Measurements from ENCODE around the gene FLAD1. TPM values are rescaled to one million over a fixed set of nuclear protein-coding genes. Genes with fewer than 3 reads are reported as not detected.

Gene FLAD1
- total and polyA plus RNA-seq, 2 of the 8 experiments (the other 6 are each of a cell fraction or from before 2014, with no cell fraction given): 104 to 143 TPM

DNA sequence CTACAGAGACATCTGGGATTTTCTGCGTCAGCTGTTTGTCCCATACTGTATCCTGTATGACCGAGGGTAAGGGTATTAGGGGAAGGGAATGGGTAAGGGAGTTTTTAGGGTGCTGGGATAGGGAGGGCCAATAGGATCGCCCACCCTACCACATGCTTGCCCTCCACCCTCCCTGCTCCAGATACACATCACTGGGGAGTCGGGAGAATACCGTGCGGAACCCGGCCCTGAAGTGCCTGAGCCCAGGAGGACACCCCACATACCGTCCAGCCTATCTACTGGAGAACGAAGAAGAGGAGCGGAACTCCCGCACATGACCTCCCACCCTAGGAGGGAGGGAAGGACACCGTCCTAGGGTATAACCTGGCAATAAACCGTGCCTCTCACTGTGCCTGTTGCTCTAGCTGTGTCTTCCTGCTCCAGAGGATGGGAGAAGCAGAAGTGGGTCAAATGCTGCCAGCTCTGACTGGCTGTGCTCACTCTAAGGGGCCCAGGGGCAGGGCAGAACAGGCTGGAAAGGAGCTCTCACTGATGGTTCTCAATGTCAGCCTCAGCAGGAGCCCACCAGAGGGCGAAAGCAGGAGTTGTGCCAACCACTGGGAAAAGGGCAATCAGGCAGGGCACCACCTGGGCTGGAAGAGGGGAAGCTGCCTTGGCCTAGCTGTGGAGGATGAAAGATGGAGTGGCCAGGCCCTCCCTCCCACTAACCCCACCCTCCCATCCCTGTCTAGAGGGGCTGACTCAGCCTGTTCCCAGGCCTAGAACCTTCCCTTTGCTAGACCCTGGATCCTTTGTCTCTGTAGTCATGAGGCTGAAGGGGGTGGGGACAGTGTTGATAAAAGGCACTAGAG is 9.8 kb downstream of the FLAD1 start (continued):
- TF ChIP-seq RBBP5 (IDR thresholded peaks at IDR 0.05; ENCODE audit: borderline replicate concordance, low read depth, low read length) (no peak), RNF2 (IDR thresholded peaks at IDR 0.05; ENCODE audit: borderline replicate concordance, low read depth, low read length, missing control alignments, poor library complexity, severe bottlenecking) (no peak), HDAC6 (IDR thresholded peaks at IDR 0.05; ENCODE audit: low read depth, low read length) (no peak), POLR2AphosphoS5 (IDR thresholded peaks at IDR 0.05; ENCODE audit: low read depth, low read length) (peak; percentile 65)

All from H1 (cell line).